HG02623 (cell line): ENCODE data around the gene POLR3K.
"Not testable (repeated sequence)": the region's sequence is repeated elsewhere in the genome, so short reads cannot be mapped to it uniquely, and the experiment has no call there.

Experiments used
- ATAC-seq: cut with Tn5 transposase; IDR thresholded peaks from one replicate; pipeline ENCODE4 v1.9.1; 2021; ENCODE audit warnings: moderate library complexity; ENCODE audit not compliant: unreplicated experiment

Gene POLR3K

GRCh38 chr16:47234-47633 lies 6.2 kb downstream of the POLR3K start:
- ATAC-seq = no peak

- not testable (repeated sequence) for ATAC-seq
These were observed 6.9 kb downstream of the POLR3K start for GRCh38 chr16:46510-46909.

GRCh38 chr16:45454-45853 lies 8.0 kb downstream of the POLR3K start:
- ATAC-seq = no peak

- ATAC-seq = no peak
These were observed 8.8 kb downstream of the POLR3K start for GRCh38 chr16:44655-45054.

DNA sequence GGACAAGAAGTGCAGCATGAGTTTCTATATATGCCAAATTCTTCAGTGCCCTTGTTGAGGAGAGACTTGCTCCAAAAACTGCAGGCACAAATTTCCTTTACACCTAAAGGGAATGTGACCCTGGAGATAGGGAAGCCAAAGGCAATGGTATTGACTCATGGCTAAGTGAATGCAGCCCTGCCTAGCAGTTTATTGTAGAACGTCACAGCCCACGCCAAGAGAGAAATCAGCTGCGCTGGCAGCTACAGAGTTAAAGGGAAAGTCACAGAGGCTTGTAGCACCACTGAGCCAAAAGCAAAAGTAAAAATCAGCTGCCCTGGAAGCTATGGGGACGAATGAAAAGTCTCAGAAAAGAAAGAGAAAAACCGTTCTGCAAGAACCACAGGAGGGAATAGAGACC lies 10.1 kb downstream of the POLR3K start:
- ATAC-seq = no peak

DNA sequence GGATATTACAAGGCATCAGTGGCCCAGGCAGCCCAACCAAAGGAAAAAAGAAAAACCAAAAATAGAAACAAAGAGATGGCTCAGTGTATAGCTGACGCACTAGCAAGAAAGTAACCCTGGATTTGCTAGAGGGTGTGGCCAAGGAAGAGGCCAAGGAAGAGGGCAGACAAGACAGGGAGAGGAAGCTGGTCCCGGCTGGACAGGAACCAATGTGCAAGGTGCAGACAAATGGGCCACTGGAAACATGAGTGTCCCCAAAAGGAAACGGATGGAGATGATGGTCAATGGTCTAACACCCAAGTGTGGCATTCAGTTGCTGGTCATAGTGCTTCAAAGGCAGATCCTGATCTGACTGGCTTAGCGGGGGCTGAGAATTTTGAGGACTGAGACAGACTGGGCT lies 10.7 kb downstream of the POLR3K start:
- no peak for ATAC-seq

DNA sequence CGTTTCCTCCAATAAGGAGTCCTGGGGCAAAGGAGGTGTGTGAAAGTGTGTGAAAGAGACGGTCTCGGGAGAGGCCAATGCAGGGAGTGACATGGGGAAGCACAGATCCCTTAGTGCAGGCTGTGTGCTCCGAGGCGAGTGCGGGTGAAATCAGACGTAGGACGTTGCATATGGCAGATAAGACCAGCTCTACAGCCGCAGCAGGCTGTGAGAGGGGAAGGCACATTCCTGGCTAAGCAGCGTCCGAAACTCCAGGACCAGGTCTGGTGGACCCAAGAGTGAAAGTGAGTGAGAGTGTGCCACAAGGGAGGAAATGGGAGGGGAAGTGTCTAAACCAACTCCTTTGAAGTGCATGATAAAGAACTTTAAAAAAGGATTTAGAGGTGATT lies 11.3 kb downstream of the POLR3K start:
- ATAC-seq = no peak

DNA sequence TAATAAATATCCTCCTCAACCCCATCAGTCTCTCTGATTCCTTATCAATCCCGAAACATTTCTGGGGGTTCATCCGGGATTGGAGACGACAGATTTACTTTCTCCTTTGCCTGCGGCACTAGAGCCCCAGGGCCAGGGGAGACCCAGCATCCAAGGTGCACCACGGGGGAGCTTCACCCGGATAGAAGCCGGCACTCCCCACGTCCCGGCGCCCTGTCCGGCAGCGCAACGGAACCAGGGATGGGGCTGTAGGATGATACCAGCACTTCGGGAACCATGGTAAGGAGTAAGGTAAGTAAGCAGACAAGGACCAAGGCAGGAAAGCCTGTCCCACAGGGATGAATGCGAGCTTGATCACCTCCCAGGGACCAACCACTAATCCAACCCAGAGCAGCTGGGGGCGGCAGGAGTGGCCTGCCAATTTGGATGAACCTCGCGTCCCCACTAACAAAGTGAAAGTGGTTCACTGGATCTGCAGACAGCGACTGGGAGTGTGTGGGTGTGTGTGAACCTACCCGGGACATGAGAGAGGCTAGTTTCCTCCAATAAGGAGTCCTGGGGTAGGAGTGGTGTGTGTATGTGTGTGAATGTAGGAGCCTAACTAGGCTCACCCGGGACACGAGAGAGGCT lies 11.9 kb downstream of the POLR3K start:
- ATAC-seq = no peak

- peak; percentile 83 for ATAC-seq
These were observed 14.2 kb downstream of the POLR3K start for GRCh38 chr16:38941-39892.

DNA sequence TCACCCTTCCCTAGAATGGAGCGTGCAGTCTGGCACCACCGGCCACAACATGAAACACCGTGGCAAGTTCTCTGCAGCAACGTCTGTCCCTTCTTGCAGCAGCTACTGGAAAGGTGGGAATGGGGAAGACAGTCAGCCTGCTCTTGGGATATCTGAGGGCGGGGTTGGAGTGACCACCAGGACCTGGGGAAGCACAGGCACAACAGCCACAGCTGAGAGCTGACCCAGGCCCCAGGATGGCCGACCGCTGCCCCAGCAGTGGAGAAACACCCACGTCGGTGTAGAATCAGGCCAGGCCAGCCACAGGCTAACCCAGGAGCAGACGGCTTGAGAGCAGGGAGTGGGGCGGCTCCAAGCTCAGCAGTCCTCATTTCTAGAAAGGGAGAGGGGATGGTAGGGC lies 15.2 kb downstream of the POLR3K start:
- not testable (repeated sequence) for ATAC-seq

DNA sequence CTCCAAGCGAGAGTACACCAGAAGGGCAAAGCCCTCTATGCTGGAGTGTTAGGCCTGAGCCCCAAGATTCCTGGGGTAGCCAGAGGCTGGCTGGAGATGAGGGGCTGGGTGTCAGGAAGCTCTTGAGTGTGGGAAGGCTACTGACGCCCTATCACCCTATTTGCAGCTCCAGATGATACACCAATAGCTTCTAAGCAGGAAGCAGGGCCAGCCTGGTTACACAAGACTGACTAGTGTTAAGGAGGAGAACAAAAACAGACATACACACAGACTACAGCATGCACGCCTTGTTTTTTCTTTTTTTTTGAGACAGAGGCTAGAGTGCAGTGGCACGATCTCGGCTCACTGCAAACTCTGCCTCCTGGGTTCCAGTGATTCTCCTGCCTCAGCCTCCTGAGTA lies 15.9 kb downstream of the POLR3K start:
- ATAC-seq = no peak

DNA sequence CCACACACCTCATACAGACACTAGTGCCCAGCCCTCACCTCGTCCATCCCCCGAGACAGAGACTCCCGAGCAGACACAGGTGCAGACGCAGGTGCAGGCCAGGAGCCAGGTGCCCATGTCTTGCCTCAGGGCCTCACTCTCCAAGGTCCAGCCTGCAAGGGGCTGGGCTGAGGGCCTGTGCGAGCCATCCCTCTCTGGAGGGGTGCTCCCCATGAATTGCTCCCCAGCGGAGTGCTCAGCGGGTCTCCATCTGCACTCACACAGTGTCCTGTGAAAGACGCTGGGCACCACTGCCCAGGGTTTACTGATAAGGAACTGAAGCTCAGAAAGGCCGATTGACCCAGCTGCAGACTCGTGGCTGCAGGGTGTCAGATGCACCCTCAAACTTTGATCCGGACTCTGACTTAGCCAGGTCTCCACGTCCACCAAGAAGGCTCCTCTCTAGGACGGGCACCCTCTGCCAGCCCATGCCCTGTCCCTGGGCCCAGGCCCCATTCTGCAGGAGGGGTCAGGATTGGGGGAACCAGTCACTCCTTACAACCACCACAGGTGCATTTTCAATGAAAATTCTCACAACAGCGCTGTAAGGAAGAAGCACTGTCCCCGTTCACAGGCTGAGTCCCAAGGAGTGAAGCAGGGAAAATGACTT lies 16.9 kb downstream of the POLR3K start:
- ATAC-seq = no peak

DNA sequence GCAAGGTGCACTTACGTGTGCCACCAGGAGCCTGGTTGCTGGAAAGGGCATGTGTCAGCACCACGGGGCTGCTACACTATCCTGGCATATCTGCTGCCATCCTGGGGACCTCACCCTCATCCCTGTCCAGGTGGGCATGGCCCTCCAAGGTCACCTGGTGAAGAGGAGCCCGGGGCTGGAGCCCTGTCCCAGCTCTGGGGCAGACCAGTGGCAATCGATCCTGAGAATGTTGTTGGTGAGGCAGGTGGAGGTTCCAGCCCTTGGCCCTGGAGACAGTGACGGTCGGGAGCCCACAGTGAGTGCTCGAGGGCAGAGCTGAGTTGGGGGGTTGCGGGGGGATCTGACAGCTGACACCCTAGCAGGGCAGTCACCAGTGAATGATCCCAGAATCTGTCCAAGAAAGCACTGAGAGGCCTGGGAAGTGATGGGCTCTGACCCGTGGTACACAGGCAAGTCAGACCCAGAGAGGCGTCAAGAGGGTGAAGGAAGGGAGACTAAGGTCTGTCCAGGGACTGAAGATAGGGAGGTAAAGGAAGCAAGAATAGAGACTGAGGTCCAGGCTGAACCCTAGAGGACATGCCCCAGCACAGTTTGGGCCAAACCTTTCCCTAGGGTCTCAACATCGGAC lies 17.6 kb downstream of the POLR3K start:
- ATAC-seq = no peak

GRCh38 chr16:35011-35677 lies 18.3 kb downstream of the POLR3K start:
- no peak for ATAC-seq

DNA sequence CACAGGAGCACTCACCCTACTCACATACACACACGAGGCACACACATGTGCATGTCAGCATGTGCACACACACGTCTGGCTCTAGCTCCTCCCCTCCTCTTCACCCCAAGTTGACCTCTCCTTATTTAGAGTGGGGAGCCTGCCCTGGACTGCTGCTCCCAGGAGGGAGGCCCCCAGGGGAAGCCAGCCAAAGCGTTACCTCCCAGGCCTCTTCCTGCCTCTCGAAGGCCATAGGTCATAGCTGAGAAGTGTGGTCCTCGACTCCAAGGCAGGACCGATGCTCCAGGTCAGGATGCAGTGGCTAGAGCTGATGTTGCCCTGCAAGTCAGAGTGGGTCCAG lies 18.8 kb downstream of the POLR3K start:
- no peak for ATAC-seq

GRCh38 chr16:33877-34647 lies 19.3 kb downstream of the POLR3K start:
- no peak for ATAC-seq

GRCh38 chr16:33154-33876 lies 20.1 kb downstream of the POLR3K start:
- not testable (repeated sequence) for ATAC-seq

DNA sequence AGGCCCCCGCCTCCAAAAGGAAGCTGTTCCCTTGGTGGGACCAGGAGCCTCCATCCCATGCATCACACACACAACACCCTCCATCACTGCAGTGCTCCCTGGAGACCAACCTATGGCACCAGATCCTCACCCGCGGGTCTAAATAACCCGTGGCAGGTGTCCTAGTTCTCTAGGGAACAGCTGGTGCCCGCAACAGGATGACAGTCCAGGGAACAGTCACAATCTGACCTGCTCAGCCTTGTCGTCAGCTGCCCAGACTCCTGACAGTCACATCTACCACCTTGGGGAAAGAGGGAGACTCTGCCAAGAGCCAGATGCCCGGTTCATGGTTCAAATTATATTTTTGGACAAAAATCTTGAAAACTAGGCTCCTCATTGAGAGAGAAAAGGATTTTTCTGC lies 22.8 kb downstream of the POLR3K start:
- not testable (repeated sequence) for ATAC-seq

GRCh38 chr16:25926-26348 lies 27.5 kb downstream of the POLR3K start:
- ATAC-seq = not testable (repeated sequence)
